ENCODE measurements around the gene TNIK. TPM values are rescaled to one million over a fixed set of nuclear protein-coding genes. Genes with fewer than 3 reads are reported as not detected.

TNIK gene
- total and polyA plus RNA-seq, 4 donors = 3.7 to 9.8 (median 5.2) TPM

- Histone ChIP-seq H3K4me3 (ENCODE audit: low read depth in 1 of 3, low read length in 3 of 3) (no peak overlapping the region), H3K4me1 (ENCODE audit: control insufficient read depth in 4 of 4, insufficient read depth in 4 of 4, low read length in 3 of 4) (no peaks in the 10 kb centered on the region), H3K36me3 (ENCODE audit: control insufficient read depth in 4 of 4, insufficient read depth in 3 of 4, low read depth in 1 of 4, low read length in 3 of 4) (no peaks in the 10 kb centered on the region), H3K27ac (ENCODE audit: low read depth in 1 of 2, low read length in 2 of 2) (no peak overlapping the region), H3K27me3 (ENCODE audit: control insufficient read depth in 4 of 4, insufficient read depth in 4 of 4, low read length in 3 of 4) (no peaks in the 10 kb centered on the region), H3K9ac (ENCODE audit: low read depth in 1 of 2, low read length in 2 of 2) (no peak overlapping the region), H3K9me3 (ENCODE audit: control insufficient read depth in 4 of 4, low read length in 3 of 4) (no peaks in the 10 kb centered on the region)
- no peak for DNase-seq (ENCODE audit: low spot score)
- 72% methylated on average over 2 of the region's 2 CpGs for WGBS
- no peak for TF ChIP-seq YY1 (IDR thresholded peaks at IDR 0.05)
- TF ChIP-seq SP1 (IDR thresholded peaks at IDR 0.05) = no peak
- no peak for TF ChIP-seq RAD21 (IDR thresholded peaks at IDR 0.05)
- no peak for TF ChIP-seq FOXA1 (IDR thresholded peaks at IDR 0.05)
- TF ChIP-seq MAX (IDR thresholded peaks at IDR 0.05) = no peak
- no peak for TF ChIP-seq REST (IDR thresholded peaks at IDR 0.05)
- no peak for TF ChIP-seq HNF4A (conservative IDR thresholded peaks at IDR 0.05)
- no peak for TF ChIP-seq TAF1 (conservative IDR thresholded peaks at IDR 0.05)
- no peak for TF ChIP-seq HNF4G (IDR thresholded peaks at IDR 0.05)
- TF ChIP-seq ATF3 (IDR thresholded peaks at IDR 0.05) = no peak
- TF ChIP-seq FOXA2 (IDR thresholded peaks at IDR 0.05) = no peak
- TF ChIP-seq RXRA (IDR thresholded peaks at IDR 0.05) = no peak
- TF ChIP-seq EGR1 (IDR thresholded peaks at IDR 0.05; ENCODE audit: low read depth in 2 of 2) = no peak
- no peak for TF ChIP-seq GABPA (IDR thresholded peaks at IDR 0.05 in 1 of 2, conservative IDR thresholded peaks at IDR 0.05 in 1 of 2)
- TF ChIP-seq CTCF (IDR thresholded peaks at IDR 0.05; ENCODE audit: low read depth, low read length, missing input control) = no peak
- TF ChIP-seq NR2F2 (IDR thresholded peaks at IDR 0.05) = no peak
- TF ChIP-seq ZBTB33 (IDR thresholded peaks at IDR 0.05) = no peak
Observed at GRCh38 chr3:171442184-171442583, 18.0 kb downstream of the TNIK start.

GRCh38 chr3:171441381-171441780 is 18.8 kb downstream of the TNIK start:
- no peak for DNase-seq (ENCODE audit: low spot score)
- H3K4me1 ChIP-seq (ENCODE audit: control insufficient read depth in 4 of 4, insufficient read depth in 4 of 4, low read length in 3 of 4) = no peaks in the 10 kb centered on the region
- 94% methylated on average over 3 of the region's 3 CpGs for WGBS
- no peaks in the 10 kb centered on the region for H3K27me3 ChIP-seq (ENCODE audit: control insufficient read depth in 4 of 4, insufficient read depth in 4 of 4, low read length in 3 of 4)
- no peak overlapping the region for H3K4me3 ChIP-seq (ENCODE audit: low read depth in 1 of 3, low read length in 3 of 3)
- no peak overlapping the region for H3K27ac ChIP-seq (ENCODE audit: low read depth in 1 of 2, low read length in 2 of 2)
- no peaks in the 10 kb centered on the region for H3K36me3 ChIP-seq (ENCODE audit: control insufficient read depth in 4 of 4, insufficient read depth in 3 of 4, low read depth in 1 of 4, low read length in 3 of 4)
- no peaks in the 10 kb centered on the region for H3K9me3 ChIP-seq (ENCODE audit: control insufficient read depth in 4 of 4, low read length in 3 of 4)
- no peak overlapping the region for H3K9ac ChIP-seq (ENCODE audit: low read depth in 1 of 2, low read length in 2 of 2)
- TF ChIP-seq CTCF (IDR thresholded peaks at IDR 0.05; ENCODE audit: low read depth, low read length, missing input control) (no peak), JUND (IDR thresholded peaks at IDR 0.05) (no peak), FOXA1 (IDR thresholded peaks at IDR 0.05) (no peak), MAX (IDR thresholded peaks at IDR 0.05) (no peak), REST (IDR thresholded peaks at IDR 0.05) (no peak), EGR1 (IDR thresholded peaks at IDR 0.05; ENCODE audit: low read depth in 2 of 2) (no peak), NR2F2 (IDR thresholded peaks at IDR 0.05) (no peak), HNF4A (conservative IDR thresholded peaks at IDR 0.05) (no peak), GABPA (IDR thresholded peaks at IDR 0.05 in 1 of 2, conservative IDR thresholded peaks at IDR 0.05 in 1 of 2) (no peak), TAF1 (conservative IDR thresholded peaks at IDR 0.05) (no peak), HNF4G (IDR thresholded peaks at IDR 0.05) (no peak), YY1 (IDR thresholded peaks at IDR 0.05) (no peak)
